NCI-H1694 (cell line): ENCODE data around the gene KISS1R.

ENCODE experiments used
- DNase-seq: peaks from one replicate; lab custom pipeline; 2025; lab: John Stamatoyannopoulos, UW

The KISS1R gene

DNA sequence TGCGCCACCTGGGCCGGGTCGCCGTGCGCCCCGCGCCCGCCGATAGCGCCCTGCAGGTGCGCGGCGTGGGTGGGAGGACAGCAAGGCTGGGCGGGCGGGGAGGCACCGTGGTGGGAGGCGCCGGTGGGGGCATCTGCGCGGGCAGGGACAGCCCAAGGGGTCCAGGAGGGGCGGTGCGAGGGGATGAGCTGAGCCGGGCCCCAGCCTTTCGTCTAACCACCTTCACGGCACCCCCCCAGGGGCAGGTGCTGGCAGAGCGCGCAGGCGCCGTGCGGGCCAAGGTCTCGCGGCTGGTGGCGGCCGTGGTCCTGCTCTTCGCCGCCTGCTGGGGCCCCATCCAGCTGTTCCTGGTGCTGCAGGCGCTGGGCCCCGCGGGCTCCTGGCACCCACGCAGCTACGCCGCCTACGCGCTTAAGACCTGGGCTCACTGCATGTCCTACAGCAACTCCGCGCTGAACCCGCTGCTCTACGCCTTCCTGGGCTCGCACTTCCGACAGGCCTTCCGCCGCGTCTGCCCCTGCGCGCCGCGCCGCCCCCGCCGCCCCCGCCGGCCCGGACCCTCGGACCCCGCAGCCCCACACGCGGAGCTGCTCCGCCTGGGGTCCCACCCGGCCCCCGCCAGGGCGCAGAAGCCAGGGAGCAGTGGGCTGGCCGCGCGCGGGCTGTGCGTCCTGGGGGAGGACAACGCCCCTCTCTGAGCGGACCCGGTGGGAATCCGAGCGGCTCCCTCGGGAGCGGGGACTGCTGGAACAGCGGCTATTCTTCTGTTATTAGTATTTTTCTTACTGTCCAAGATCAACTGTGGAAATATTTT lies 3.1 kb downstream of the KISS1R start:
- DNase-seq, result no peak

DNA sequence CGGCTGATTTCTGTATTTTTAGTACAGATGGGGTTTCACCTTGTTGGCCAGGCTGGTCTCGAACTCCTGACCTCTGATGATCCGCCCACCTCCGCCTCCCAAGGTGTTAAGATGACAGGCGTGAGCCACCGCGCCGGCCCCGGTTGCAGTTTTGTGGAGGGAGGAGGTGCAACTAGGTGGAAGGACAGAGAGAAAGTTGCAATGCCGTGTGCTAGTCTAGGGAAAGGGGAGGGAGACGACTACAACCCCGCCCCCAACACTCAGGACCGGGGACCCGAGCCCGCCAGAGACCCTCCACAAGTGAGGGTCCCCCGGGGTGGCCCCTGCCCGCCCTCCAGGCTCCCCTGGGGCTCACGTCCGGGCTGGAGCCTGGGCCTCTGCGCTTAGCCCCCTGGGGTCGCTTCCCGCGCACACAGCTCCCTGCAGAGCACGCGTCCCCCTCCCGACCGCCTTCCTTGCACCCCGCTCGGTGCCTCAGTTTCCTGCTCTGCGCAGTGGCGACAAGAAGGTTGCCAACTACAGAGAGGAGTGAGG lies 7.5 kb downstream of the KISS1R start:
- DNase-seq, result no peak

DNA sequence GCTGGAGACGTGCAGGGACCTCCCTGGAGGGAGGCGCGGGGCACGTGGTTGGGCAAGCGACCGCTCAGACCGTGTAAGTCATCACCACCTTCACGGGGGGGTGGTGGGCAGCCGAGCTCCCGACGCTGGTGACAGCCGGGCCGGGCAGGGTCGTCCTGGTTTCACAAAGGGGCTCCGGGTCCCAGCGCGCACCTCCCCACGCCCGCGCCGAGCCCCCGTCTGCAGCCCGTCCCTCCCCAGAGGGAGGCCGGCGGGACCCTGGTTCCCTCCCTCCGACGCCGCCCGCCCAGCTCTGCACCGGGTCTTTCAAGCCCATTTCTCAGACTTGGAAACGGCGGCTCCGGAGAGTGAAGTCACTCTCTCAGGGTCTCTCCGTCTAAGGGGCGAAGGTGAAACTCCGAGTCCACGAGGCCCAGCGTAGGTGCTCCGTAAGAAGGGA lies 8.0 kb downstream of the KISS1R start:
- DNase-seq, result peak; percentile 54

DNA sequence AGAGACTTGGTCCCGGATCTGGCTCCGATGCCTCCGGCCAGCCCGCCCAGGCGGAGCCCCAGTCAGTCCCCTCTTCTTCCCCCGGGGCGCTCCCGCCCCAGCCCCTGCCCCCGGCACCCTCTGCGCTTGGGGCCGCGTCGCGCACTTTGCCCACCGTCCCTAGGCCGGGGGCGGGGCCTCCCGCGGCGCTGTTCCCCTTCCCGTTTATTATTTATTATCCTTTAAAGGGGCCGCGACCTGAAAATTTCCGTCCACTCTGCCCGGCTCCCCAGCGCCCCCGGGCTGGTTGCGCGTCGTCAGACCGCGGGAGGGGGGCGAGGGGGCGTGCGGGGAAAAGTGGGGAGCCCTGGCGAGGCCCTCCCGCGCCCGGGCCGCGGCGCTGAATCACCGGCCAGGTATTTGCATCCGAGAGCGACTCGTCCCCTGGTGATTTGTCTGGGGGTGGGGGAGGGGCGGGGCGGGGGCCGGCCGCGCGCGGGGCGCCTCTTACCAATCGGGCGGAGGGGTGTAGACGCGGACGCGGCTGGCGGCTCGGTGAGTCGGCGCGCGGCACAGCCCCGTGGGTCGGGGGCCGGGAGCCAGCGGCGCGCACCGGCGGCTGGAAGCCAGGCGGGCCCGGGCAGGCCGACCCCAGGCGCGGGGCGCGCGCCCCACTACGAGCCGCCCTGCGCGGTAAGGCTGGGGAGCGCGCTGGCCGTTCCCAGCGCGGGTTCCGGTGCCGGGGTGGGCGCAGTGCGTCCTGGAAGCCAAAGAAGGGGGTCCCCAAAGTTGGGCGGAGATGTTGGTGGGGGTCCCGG lies 8.6 kb downstream of the KISS1R start, which contains the start of gene ARID3A:
Gene ARID3A (plus strand): TSS at position 510 of the 797 bp plus-strand sequence. CDS start 3,494 bp downstream, outside the sequence.
- peak; percentile 54 for DNase-seq

DNA sequence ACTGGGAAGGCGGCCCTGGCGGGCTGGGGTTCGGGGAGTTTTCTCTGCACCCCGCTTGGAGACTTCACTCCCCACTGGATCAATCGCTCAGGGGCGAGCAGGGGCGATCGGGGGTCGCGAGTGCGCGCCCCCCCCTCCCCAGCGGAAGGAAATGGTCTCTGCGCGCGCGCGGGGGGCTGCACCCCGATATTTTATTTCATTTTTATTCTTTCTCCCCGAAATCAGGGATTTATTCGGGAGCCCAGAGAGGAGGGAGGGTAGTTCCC lies 9.1 kb downstream of the KISS1R start:
- DNase-seq, result no peak

DNA sequence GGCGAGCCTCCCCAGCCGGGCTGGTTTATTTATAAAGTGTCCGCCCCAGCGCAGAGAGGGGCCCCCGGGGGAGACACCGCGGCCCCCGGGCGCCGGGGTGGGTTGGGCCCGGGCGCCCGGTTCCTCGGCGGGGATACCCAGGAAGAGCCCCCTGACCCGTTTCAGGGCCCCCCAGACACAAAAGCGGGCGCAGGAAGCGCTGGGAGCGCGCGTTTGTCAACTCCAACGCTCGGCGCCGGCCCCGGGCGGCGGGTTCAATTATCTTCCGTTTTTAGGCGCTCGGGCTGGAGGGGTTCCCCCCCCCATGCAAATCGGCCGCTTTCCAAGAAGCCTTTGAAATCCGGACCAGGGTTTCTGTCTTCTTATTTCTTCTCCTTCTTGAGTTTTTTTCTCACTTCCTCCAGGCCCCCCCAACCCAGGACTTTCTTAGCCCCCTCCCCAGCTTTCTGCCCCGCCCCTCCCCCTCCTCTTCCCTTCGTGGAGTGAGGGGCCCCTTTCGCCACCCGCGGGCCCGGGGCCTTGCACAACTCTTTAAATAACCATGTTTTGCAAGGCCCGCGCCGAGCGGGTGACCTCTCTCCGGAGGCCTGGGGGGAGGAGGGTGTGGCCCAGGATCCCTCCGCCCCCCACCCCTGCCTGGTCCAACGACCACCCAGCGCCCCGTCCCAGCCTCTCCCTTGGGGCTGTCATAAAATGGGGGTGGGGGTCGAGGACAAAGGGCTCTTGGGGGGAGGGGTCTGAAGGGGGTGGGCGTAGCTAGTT lies 9.6 kb downstream of the KISS1R start:
- DNase-seq, result no peak

DNA sequence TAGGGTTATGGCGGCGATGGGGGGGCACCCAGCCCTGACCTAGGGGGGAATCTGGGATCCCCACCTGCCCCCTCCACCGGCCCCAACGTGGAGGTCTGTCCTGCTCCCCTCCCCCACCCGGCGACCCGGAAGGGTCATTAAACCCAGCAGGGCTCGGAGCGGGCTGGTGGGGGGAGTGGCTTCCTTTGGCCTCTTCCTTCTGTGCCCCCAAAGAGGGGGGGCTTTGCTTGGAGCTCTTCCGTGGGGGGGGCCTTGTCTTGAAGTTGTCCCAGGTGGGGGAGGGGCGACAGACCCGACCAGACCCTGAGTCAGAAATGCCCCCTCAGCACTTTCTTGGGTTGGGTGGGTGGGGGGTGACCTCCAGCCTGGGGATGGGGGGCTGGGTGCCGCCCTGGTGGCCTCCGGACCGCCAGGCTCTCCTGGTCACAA lies 10.2 kb downstream of the KISS1R start:
- DNase-seq, result no peak

DNA sequence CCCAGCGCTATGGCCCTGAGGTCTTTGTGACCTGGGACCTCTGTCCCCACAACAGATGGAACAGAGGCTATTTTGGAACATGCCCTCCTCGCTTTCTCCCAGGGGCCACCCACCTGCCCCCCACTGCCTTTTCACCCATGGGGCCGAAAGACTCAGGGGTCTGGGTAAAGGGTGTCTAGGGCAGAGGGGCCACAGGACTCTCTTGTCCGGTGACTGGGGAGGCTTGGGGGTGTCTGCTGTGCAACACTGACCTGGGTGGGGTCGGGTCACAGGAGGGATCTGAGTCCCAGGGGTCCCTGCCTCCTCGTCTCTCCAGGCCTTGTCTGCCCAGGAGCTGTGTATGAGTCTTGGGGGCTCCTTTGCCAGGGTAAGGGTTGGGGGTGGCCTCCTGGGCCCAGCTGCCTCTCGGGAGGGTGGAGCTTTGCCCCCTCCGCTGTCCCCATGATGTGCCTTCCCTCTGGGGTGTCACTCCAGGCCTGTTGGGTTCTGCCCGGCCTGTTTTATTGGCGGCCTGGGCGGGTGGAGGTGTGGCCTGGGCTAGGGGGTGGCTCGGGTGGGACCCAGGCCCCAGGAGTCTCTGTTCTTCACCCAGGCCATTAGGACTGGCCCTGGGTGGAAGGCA lies 10.8 kb downstream of the KISS1R start:
- DNase-seq, result no peak

DNA sequence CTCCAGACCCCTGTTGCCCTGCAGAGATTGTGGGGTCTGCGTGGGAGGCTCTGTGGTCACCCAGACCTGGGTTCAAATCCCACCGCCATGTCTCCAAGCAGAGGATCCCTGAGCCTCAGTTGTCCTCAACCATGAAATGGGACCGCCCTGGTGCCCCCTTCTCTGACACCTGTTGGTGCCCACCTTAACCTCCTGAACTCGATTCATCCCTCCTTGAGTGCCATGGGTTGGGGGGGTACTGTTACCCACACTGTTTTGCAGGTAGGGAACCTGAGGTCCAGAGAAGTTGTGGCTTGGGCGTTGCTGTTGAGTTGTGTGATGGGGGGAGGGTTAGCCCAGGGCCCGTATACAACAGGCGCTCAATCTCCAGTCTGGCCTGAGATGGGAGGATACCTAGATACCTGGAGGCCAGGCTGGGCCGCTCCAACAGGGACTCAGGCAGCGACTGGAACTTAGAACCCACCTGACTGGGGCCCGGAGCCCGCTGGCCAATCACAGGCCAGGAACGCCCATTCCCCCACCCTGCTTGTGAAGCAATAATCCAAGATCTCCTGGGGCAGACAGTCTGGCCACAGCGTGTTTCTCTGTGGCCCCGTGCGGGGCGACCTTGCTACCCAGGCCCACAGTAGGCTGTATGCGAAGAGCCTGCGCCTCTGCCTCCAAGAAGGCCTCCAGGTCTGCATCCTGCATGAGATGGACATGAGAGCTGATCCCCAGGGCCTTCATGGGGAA lies 11.5 kb downstream of the KISS1R start:
- no peak for DNase-seq

DNA sequence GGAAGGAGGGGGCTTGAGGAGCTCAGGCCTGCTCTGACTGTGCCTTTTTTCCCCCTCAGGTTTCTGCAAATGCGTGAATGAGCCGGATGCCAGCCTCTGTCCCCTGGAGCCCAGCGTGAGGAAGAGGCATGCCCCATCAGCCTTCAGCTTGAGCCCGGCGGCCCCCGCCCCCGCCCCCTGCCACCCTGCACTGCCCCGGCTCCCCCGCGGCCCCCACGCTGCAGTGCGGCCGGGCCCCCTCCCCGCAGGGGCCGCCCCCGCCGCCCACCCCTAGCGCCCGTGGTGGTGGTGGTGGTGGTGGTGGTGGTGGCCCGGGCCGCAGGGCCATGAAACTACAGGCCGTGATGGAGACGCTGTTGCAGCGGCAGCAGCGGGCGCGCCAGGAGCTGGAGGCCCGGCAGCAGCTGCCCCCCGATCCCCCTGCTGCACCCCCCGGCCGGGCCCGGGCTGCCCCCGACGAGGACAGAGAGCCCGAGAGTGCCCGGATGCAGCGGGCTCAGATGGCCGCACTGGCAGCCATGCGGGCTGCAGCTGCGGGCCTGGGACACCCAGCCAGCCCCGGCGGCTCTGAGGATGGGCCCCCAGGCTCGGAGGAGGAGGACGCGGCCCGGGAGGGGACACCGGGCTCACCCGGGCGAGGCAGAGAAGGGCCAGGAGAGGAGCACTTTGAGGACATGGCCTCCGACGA lies 12.2 kb downstream of the KISS1R start:
- no peak for DNase-seq

DNA sequence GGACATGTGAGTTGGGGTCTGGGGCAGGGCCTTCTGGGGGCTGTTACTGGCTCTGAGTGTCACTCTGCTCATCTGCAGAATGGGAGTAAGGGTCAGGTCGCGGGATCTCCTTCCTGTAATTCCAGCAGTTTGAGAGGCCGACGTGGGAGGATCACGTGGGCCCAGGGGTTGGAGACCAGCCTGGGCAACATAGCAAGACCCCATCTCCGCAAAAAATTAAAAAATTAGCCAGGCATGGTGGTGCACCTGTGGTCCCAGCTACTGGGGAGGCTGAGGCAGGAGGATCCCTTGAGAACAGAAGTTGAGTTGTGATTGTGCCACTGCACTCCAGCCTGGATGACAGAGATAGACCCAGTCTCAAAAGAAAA lies 12.7 kb downstream of the KISS1R start:
- no peak for DNase-seq

DNA sequence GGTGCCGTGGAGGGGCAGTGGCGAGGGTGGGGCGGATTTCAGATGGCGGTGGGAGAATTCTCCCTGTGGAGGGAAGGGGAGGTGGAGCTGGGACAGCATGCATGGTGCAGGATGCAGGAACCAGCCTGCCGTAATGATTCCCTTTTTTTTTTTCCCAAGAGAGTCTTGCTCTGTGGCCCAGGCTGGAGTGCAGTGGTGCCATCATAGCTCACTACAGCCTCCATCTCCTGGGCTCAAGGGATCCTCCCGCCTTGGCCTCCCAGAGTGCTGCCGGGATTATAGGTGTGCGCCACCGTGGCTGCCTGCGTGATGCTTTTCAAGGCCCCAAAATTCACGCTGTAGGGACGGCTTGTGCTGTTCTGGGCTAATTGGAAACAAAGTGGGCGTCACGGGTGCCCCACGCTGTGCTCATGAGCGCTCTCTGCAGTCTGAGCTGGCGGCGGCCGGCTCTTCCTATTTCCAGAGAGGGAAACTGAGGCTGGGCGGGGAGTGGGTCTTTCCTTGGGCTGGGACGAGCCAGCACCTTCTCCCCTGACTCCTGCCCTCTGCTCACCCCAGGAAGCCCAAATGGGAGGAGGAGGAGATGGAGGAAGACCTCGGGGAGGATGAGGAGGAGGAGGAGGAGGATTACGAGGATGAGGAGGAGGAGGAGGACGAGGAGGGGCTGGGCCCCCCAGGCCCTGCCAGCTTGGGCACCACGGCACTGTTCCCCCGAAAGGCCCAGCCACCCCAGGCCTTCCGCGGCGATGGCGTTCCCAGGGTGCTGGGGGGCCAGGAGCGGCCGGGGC lies 14.9 kb downstream of the KISS1R start:
- DNase-seq, result no peak

DNA sequence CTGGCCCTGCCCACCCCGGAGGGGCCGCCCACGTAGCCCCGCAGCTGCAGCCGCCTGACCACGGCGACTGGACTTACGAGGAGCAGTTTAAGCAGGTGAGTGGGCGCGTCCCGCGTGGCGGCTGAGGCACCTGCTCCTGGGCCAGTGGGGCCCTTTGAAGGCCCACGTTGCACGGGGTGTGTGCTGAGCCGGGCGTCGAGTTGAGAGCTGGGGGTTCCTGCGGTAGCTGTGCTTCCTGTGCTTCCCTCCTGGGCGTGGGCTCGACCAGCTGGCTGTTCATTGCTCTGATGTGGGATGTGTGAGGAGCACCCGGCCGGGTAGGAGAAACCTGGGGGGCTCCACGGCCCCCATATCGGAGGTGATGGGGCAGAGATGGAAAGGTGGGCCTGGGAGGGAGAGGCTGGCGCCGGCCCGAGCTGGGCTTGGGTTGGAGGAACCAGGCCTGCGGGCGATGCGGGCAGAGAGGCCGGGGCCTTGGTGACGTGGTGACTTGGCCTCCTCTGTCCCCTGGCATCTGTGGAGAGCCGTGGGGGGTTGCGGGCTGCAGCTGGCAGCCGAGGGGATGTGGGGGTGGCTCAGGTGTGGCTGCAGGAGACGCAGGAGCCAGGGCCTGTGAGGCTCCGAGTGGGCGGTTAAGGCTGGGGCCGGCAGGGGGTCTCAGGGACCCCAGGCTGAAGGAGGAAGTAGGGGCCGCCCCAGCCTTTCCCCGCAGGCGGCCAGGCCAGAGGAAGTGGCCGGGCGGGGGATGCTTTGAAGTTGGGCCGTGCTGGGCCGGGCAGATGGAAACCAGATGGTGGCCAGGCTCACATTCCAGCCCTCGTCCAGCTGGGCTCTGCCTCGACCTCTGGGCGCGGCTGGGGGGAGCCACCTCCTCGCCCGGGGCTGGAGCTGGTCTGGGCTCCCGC lies 15.8 kb downstream of the KISS1R start:
- DNase-seq, result no peak

DNA sequence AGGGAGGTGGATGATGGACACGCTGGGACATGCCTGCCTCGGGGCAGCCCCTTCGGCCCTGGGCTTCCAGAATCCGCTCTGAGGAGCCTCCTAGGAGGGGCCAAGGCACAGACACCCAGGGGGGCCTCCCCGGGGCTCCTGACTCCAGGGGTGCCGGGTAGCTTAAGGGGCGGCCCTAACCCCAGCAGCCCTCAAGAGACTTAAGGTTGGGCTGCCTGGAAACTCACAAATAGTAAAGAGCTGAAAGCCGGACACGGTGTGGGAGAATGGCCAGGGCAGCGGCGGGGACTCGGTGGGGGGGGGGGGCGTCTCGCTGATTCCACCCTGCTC lies 16.4 kb downstream of the KISS1R start:
- no peak for DNase-seq

DNA sequence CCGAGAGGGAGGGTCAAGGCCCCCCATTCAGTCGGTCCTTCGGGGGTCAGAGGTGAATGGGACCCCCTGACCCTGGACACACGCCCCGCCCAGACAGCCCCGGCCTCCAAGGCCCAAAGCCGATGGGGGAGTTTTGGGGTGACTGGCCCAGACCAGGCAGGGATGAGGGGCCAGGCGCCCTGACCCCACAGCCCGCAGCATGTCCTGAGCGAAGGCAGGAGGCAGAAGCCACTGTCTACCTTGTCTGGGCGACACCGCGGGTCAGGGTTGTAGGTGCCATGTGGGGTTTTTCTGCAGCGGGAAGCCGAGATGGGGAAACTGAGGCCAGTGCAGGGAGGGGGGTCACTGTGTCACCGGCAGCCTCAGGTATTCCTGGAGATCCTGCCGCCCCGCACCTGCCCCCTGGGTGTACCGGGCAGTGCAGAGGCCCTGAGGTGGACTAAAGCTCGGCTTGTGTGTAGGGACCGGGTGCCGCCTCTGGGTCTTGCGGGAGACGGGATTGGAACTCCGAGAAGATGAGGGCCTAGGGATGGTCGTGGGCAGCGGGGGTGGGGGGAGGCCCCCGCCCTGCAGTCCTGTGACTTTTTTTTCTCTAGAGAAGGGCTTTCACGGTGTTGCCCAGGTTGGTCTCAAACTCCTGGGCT lies 17.2 kb downstream of the KISS1R start:
- no peak for DNase-seq

DNA sequence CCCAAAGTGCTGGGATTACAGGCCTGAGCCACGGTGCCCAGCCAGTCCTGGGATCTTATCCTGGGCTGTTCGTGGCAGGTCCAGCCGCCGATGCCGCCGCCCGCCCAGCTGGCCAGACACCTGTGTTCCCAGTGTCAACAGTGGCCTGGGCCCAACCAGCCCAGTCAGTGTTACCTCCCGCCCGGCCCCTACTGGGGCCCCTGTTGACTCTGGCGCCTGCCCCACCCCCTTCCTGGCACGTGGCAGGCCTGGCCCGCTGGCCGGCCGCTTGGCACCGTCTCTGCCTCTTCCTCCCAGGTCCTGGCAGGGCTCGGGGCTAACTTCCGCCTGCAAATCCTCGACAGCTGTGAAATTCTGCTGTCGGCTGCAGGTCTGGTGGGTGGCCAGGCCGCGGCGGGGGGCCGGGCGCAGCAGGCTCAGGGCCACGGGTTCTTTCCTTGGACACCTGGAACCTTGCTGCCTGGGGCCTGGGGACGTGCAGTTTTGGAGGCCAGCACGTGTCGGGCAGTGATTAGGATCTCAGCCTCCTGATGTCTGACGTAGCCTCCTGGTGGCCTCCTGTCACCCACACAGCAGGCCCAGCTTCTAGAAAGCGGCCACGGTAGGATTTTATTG lies 17.8 kb downstream of the KISS1R start:
- DNase-seq, result no peak

DNA sequence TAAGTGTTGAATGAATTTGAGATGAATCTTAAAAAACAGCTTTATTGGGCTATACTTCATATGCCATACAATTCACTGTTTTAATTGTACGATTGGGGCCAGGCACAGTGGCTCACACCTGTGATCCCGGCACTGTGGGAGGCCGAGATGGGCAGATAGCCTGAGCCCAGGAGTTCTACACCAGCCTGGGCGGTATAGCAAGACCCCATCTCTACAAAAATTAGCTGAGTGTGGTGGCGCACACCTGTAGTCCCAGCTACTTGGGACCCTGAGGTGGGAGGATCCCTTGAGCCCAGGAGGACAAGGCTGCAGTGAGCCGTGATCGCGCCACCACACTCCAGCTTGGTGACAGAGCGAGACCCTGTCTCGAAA lies 19.0 kb downstream of the KISS1R start:
- no peak for DNase-seq

DNA sequence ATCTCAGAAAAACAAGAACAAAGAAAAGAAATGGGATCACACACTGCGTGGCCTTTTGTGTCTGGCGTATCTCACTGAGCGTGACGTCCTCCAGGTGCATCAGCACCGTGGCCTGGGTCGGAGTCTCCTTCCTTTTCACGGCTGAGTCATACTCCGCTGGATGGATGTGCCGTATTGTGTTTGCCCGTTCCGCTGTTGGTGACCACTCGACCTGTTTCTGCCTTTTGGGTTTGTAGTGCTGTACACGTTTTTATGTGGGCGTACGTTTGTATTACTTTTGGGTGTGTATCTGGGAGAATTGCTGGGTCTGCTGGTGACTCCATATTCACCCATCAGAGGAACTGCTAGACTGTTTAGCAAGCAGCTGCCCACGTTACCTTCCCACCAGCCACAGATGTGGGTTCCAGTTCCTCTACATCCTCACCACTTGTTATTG lies 20.1 kb downstream of the KISS1R start:
- DNase-seq, result no peak
